OCI-LY3 (cell line): ENCODE data around the gene SMAD6.

Experiments
- H2AFZ ChIP-seq: fragments of 200-600, 300-600 bp; shearing (Covaris generic); 2 replicates; pipeline ENCODE4 v1.6.0; 2014; ENCODE audit warnings: antibody characterized with exemption, low read depth, low read length
- H3K27ac ChIP-seq: fragments of 200-600, 300-600 bp; sonication (generic); 2 replicates; pipeline ENCODE4 v1.5.1; 2014; ENCODE audit warnings: mild to moderate bottlenecking, low read length, moderate library complexity, mixed read lengths
- H3K27me3 ChIP-seq: fragments of 200-600, 300-600 bp; sonication (generic); 2 replicates; pipeline ENCODE4 v1.6.1; 2014; ENCODE audit warnings: low read depth, low read length, mixed read lengths
- H3K36me3 ChIP-seq: fragments of 200-600, 300-600 bp; sonication (generic); replicated peaks from 2 replicates; pipeline ENCODE3; 2014; ENCODE audit warnings: low read depth, low read length, mixed read lengths
- H3K4me1 ChIP-seq: fragments of 300-600, 200-600 bp; sonication (generic); 2 replicates; pipeline ENCODE4 v1.6.1; 2014; ENCODE audit warnings: low read length, mixed read lengths
- H3K4me2 ChIP-seq: fragments of 200-600, 300-600 bp; sonication (generic); 2 replicates; pipeline ENCODE4 v1.6.1; 2014; ENCODE audit warnings: low read length, mixed read lengths
- H3K4me3 ChIP-seq: fragments of 300-600, 200-600 bp; sonication (generic); 2 replicates; pipeline ENCODE4 v1.5.1; 2014; ENCODE audit warnings: antibody characterized with exemption, mild to moderate bottlenecking, low read length, moderate library complexity
- H3K79me2 ChIP-seq: fragments of 300-600, 200-600 bp; shearing (Covaris generic); 2 replicates; pipeline ENCODE4 v1.6.1; 2014; ENCODE audit warnings: mild to moderate bottlenecking, low read length, mixed read lengths
- H3K9ac ChIP-seq: fragments of 300-600, 200-600 bp; shearing (Covaris generic); 2 replicates; pipeline ENCODE4 v1.6.0; 2014; ENCODE audit warnings: mild to moderate bottlenecking, low read length, moderate library complexity
- H3K9me3 ChIP-seq: fragments of 200-600, 300-600 bp; shearing (Covaris generic); 2 replicates; pipeline ENCODE4 v1.6.1; 2014; ENCODE audit warnings: low read length, mixed read lengths; ENCODE audit not compliant: insufficient read depth
- H4K20me1 ChIP-seq: fragments of 200-600, 300-600 bp; sonication (generic); 2 replicates; pipeline ENCODE4 v1.6.1; 2016; ENCODE audit warnings: low read length, mixed read lengths; ENCODE audit not compliant: insufficient read depth
- EZH2phosphoT487 ChIP-seq: fragments of 200-600 bp; shearing (Covaris generic); IDR thresholded peaks from 2 replicates; pipeline ENCODE4 v1.6.1; 2018; ENCODE audit warnings: antibody characterized with exemption, mixed run types, low read depth
- TF ChIP-seq, protein P1 (sequence below): fragments of 200-600, 300-600 bp; sonication (generic); IDR thresholded peaks from 2 replicates; pipeline ENCODE4 v1.5.1; 2014; ENCODE audit warnings: antibody characterized with exemption, low read length, low read depth

SMAD6 gene

DNA sequence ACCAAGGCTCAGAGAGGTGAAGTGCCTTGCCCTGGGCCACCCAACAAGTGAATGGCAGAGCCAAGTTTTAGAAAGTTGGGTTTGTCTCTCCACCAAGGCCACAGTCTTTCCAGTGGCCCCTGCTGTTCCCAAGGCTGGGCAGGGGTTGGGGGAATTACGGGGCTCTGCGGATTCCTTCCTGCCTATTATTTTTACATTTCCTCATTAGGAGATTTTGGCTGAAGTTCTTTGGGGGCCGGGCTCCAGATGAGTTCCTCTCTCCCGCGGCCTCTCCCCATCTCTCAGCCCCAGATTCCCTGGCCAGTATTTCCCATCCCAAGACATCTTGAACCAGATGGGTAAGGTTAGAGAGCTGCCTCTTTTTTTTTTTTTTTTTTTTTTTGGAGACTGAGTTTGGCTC, 44.0 kb upstream of the SMAD6 start:
- H3K4me2 ChIP-seq, result no peak overlapping the region
- H4K20me1 ChIP-seq, result no peaks in the 10 kb centered on the region
- H3K4me3 ChIP-seq, result no peak overlapping the region
- no peak overlapping the region for H2AFZ ChIP-seq
- no peaks in the 10 kb centered on the region for H3K36me3 ChIP-seq
- no peaks in the 10 kb centered on the region; the same call in 1 of the 2 replicates for H3K4me1 ChIP-seq
- no peak overlapping the region for H3K27ac ChIP-seq
- no peaks in the 10 kb centered on the region for H3K79me2 ChIP-seq
- H3K9ac ChIP-seq, result no peak overlapping the region
- no peaks in the 10 kb centered on the region for H3K9me3 ChIP-seq
- no peak for TF ChIP-seq EZH2phosphoT487
- TF ChIP-seq, protein P1, sequence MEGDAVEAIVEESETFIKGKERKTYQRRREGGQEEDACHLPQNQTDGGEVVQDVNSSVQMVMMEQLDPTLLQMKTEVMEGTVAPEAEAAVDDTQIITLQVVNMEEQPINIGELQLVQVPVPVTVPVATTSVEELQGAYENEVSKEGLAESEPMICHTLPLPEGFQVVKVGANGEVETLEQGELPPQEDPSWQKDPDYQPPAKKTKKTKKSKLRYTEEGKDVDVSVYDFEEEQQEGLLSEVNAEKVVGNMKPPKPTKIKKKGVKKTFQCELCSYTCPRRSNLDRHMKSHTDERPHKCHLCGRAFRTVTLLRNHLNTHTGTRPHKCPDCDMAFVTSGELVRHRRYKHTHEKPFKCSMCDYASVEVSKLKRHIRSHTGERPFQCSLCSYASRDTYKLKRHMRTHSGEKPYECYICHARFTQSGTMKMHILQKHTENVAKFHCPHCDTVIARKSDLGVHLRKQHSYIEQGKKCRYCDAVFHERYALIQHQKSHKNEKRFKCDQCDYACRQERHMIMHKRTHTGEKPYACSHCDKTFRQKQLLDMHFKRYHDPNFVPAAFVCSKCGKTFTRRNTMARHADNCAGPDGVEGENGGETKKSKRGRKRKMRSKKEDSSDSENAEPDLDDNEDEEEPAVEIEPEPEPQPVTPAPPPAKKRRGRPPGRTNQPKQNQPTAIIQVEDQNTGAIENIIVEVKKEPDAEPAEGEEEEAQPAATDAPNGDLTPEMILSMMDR, result no peak
- H3K27me3 ChIP-seq, result no peaks in the 10 kb centered on the region

DNA sequence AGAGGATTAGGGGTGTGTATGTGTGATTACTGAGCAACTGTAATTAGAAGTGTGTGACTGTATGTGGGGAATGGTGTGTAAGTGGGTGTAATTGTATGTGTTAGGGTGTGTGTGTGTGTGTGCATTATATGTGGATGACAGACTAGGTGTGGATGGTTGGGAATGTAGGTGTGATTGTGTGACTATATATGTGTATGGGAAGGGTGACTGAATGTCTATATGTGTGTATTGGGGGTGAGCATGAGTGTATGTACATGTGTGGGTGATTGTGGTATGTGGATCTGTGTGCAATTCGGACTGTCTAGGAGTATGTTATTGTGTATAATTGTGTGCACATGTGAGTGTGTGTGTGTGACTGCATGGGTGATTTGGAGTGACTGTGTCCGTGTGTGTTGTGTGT, 43.2 kb upstream of the SMAD6 start:
- Histone ChIP-seq H2AFZ (no peak overlapping the region), H3K4me3 (no peak overlapping the region), H3K4me2 (no peak overlapping the region), H3K9me3 (no peaks in the 10 kb centered on the region), H4K20me1 (no peaks in the 10 kb centered on the region), H3K79me2 (no peaks in the 10 kb centered on the region), H3K36me3 (no peaks in the 10 kb centered on the region), H3K4me1 (no peaks in the 10 kb centered on the region; the same call in 1 of the 2 replicates), H3K27me3 (no peaks in the 10 kb centered on the region), H3K27ac (no peak overlapping the region), H3K9ac (no peak overlapping the region)
- no peak for TF ChIP-seq EZH2phosphoT487
- TF ChIP-seq, protein P1, result no peak

- no peaks in the 10 kb centered on the region for H3K79me2 ChIP-seq
- H2AFZ ChIP-seq, result no peak overlapping the region
- H3K27me3 ChIP-seq, result no peaks in the 10 kb centered on the region
- no peaks in the 10 kb centered on the region for H3K36me3 ChIP-seq
- no peaks in the 10 kb centered on the region; the same call in 1 of the 2 replicates for H3K4me1 ChIP-seq
- no peak for TF ChIP-seq EZH2phosphoT487
- TF ChIP-seq, protein P1, result no peak
- H3K4me3 ChIP-seq, result no peak overlapping the region
- H4K20me1 ChIP-seq, result no peaks in the 10 kb centered on the region
- no peak overlapping the region for H3K9ac ChIP-seq
- no peak overlapping the region for H3K4me2 ChIP-seq
- no peaks in the 10 kb centered on the region for H3K9me3 ChIP-seq
- no peak overlapping the region for H3K27ac ChIP-seq
These were observed 42.7 kb upstream of the SMAD6 start for GRCh38 chr15:66659384-66659783.

GRCh38 chr15:66661432-66662096, 40.5 kb upstream of the SMAD6 start:
- H3K27ac ChIP-seq, result no peak overlapping the region

More at GRCh38 chr15:66661432-66662096, 40.5 kb upstream of the SMAD6 start:
- H3K4me1 ChIP-seq, result no peaks in the 10 kb centered on the region; the same call in 1 of the 2 replicates
- no peaks in the 10 kb centered on the region for H3K9me3 ChIP-seq
- no peak overlapping the region for H3K4me3 ChIP-seq
- no peak overlapping the region for H3K4me2 ChIP-seq
- no peaks in the 10 kb centered on the region for H3K79me2 ChIP-seq
- H4K20me1 ChIP-seq, result no peaks in the 10 kb centered on the region
- no peaks in the 10 kb centered on the region for H3K27me3 ChIP-seq
- TF ChIP-seq, protein P1, result no peak
- TF ChIP-seq EZH2phosphoT487, result no peak
- no peak overlapping the region for H2AFZ ChIP-seq
- H3K36me3 ChIP-seq, result no peaks in the 10 kb centered on the region
- no peak overlapping the region for H3K9ac ChIP-seq
